Adrenal gland (tissue), 5 donors: ENCODE results near the gene C6orf52.

Experiments
- POLR2A ChIP-seq, 2 donors: fragments of 450-650 bp; IDR thresholded peaks; one replicate each; pipeline ENCODE4 v1.6.1; 2017; ENCODE audit warnings: antibody characterized with exemption in 2 of 2, mild to moderate bottlenecking in 2 of 2, moderate library complexity in 1 of 2
- TF ChIP-seq, protein P1 (sequence below), 6 experiments: fragments of 450-650 bp in 4 of 6; fragments of 200-600 bp in 2 of 6; sonication (generic) in 1 of 6; IDR thresholded peaks; 1 replicate in 5 of 6; 2 replicates in 1 of 6; pipeline versions ENCODE4 v1.5.1 to v1.8.0; 2016 to 2021; ENCODE audit warnings: antibody characterized with exemption in 6 of 6, mild to moderate bottlenecking in 2 of 6, moderate library complexity in 1 of 6
- donor health status: DM: no; HTN: no; CAD: no.

DNA sequence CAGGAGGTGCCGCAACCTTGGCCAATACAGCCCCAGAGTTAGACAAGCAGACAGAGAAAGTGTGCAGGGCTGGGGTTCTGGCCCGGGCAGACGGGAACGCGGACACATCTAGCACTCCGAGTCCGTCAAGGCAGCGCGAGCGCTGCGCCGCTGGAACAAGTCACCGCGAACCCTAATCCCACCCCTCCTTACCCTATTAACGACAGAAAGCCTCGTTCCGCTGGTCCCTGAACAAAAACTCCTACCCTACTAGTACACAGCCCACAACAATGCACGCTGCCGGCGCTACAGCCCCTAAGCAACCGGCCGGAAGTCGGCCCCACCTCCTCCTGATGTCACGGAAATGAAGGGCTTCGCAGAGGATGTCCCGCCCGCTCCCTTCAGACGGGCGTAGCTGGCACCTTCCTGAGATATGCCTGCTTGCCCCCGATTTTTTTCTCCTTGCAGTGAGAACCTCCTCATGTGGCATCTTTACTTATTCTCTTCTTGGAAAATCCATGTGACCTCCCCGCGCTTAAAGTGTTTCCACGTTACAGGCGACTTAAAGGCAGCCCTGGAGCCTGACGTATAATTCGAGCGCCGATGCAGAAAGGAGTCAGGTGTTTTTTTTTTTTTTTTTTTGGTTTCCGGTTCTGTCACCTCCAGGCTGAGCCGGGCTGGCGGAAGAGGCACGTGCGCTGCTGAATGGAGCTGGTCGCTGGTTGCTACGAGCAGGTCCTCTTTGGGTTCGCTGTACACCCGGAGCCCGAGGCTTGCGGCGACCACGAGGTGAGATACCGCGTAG, at the start of gene C6orf52, which contains the start of gene PAK1IP1:
- TF ChIP-seq, protein P1, sequence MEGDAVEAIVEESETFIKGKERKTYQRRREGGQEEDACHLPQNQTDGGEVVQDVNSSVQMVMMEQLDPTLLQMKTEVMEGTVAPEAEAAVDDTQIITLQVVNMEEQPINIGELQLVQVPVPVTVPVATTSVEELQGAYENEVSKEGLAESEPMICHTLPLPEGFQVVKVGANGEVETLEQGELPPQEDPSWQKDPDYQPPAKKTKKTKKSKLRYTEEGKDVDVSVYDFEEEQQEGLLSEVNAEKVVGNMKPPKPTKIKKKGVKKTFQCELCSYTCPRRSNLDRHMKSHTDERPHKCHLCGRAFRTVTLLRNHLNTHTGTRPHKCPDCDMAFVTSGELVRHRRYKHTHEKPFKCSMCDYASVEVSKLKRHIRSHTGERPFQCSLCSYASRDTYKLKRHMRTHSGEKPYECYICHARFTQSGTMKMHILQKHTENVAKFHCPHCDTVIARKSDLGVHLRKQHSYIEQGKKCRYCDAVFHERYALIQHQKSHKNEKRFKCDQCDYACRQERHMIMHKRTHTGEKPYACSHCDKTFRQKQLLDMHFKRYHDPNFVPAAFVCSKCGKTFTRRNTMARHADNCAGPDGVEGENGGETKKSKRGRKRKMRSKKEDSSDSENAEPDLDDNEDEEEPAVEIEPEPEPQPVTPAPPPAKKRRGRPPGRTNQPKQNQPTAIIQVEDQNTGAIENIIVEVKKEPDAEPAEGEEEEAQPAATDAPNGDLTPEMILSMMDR (IDR thresholded peaks at IDR 0.05), result peak in 1 of 6 experiments; percentile 6
- TF ChIP-seq POLR2A (IDR thresholded peaks at IDR 0.05), result peak; percentile 65 to 74
